A172 (cell line): Measurements from ENCODE around the gene BLOC1S1. TPM values are rescaled to one million over a fixed set of nuclear protein-coding genes. Genes with fewer than 3 reads are reported as not detected.

Experiments
- DNase-seq: peaks from one replicate; pipeline ENCODE4 v3.0.0-alpha.2; 2015; ENCODE audit warnings: low spot score
- total RNA-seq: library from RNA; depleted of rRNA; stranded (reverse); fragments of >200 nt; shearing (Covaris generic); gene quantifications from 2 replicates; pipeline ENCODE4 v1.2.3, GENCODE V29; 2014

Gene BLOC1S1
- total RNA-seq, 1 experiment from 2014 or later = 96.1 TPM

- DNase-seq = no peak
Measured at GRCh38 chr12:55711786-55712553, 3.9 kb upstream of the BLOC1S1 start.

DNA sequence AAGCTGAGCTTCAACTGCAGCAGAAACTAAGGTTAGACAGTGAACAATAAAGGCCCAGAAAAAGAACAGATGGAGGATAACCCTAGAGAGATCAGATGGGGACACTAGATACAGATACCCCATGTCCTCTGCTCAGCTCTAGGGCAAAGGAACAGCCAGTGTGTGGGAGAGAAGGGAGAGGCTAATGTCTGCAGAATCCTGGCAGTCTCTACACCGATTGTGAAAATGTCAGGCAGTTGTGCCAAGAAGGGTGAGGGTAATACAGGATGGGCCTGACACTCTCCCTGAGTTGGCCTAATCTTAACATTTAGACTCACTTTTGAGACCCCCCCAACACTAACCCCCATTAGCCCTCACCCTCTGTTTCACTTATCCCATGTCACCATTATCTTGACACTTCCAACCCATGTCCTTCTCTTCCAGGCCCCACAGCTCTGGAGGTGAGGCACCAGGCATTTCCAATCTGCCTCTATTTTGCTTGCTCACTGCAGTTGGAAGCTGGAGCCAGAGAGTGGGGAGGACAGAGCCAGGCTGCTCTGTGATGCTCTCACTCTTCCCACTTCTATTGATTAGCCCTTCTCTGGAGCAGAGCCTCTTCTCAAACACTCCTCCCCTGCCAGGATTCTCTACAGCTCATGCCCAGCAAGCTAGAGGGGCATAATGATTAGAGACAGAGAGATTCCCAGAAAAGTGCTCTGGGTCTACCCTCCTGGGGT lies 3.0 kb upstream of the BLOC1S1 start:
- no peak for DNase-seq

GRCh38 chr12:55713721-55714120 lies 2.1 kb upstream of the BLOC1S1 start:
- DNase-seq = no peak

GRCh38 chr12:55715169-55715764 lies 579 bp upstream of the BLOC1S1 start:
- no peak for DNase-seq

GRCh38 chr12:55716582-55716957 lies 724 bp downstream of the BLOC1S1 start:
- DNase-seq = no peak

- DNase-seq = peak; percentile 75
Measured at GRCh38 chr12:55717011-55718007, 1.5 kb downstream of the BLOC1S1 start.

DNA sequence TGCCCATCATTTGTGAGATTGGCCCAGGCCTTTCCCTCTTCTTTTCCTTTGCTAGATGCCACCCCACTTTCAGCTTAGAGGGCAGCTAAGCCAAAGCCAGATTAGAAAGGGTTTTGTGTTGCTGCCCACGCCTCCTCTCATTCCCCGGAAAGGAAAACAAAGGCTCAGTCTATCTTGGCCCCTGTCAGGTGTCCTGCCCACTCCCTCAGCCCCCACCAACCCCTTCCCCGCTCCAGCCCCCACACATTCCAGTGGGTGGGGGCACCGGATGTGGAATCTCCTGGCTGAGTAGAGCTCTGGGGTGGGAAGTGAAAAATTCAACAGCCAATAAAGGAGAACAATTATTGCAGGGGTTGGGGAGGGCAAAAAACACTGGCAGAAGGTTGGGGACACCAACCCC lies 2.2 kb downstream of the BLOC1S1 start:
- peak; percentile 64 for DNase-seq

GRCh38 chr12:55718624-55719275 lies 2.9 kb downstream of the BLOC1S1 start:
- DNase-seq = no peak

GRCh38 chr12:55719371-55719770 lies 3.5 kb downstream of the BLOC1S1 start:
- no peak for DNase-seq

GRCh38 chr12:55720071-55720564 lies 4.3 kb downstream of the BLOC1S1 start, which contains the start of gene RDH5:
TSS of gene RDH5 (plus strand) at chr12:55720393. CDS start at chr12:55721185, 792 bp downstream.
- peak; percentile 68 for DNase-seq

DNA sequence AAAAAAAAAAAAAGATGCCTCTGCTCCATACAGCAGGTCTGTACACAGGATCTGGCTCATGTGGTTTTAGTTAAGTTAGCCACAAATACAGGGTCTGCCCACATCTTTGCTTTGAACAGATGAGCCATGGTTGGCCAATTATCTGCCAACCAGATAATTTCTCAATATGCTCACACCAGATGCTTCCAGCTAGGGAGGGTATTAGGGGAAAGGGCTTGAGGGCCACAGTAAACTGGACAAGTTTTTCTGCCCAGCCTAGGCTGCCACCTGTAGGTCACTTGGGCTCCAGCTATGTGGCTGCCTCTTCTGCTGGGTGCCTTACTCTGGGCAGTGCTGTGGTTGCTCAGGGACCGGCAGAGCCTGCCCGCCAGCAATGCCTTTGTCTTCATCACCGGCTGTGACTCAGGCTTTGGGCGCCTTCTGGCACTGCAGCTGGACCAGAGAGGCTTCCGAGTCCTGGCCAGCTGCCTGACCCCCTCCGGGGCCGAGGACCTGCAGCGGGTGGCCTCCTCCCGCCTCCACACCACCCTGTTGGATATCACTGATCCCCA lies 5.1 kb downstream of the BLOC1S1 start:
- DNase-seq = peak; percentile 97

GRCh38 chr12:55721601-55722213 lies 5.9 kb downstream of the BLOC1S1 start:
- no peak for DNase-seq

DNA sequence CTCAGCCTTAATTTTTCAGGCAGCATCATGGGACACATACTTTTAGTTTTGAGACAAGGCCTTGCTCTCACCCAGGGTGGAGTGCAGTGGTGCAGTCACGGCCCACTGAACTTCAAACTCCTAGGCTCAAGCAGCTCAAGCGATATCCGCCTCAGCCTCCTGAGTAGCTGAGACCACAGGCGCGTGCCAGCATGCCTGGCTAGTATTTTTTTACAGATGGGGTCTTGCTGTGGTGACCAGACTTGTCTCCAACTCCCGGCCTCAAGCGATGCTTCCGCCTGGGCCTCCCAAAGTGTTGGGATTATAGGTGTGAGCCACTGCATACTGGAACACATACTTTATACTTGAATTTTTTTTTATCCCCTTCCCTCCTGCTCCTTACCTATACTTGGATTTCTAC lies 7.1 kb downstream of the BLOC1S1 start:
- DNase-seq = no peak

DNA sequence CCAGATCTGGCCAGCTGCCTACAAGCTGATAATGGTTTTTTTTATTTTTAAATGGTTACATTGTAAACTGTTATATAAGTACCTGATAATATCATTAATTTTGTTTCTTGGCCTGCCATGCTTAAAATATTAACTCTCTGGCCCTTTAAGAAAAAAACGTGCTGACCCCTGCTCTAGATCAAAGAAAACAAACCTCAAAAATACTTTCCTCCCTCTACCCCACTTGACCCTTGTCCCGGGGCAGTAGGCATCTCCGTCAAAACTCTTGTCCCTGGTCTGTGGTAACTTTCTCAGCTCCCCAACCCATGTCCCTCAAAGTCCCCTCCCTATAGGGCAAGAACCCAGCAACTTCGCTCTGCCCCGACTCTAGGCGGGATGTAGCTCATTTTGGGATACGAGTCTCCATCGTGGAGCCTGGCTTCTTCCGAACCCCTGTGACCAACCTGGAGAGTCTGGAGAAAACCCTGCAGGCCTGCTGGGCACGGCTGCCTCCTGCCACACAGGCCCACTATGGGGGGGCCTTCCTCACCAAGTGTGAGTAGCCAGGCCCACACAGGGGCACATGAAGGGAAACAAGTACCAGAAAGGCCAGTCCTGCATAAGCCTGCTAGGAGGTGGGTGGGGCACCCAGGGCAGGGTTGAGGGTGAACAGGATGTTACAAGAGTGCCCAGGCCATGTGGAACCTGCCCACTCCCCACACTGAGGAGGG lies 7.8 kb downstream of the BLOC1S1 start:
- DNase-seq = no peak

DNA sequence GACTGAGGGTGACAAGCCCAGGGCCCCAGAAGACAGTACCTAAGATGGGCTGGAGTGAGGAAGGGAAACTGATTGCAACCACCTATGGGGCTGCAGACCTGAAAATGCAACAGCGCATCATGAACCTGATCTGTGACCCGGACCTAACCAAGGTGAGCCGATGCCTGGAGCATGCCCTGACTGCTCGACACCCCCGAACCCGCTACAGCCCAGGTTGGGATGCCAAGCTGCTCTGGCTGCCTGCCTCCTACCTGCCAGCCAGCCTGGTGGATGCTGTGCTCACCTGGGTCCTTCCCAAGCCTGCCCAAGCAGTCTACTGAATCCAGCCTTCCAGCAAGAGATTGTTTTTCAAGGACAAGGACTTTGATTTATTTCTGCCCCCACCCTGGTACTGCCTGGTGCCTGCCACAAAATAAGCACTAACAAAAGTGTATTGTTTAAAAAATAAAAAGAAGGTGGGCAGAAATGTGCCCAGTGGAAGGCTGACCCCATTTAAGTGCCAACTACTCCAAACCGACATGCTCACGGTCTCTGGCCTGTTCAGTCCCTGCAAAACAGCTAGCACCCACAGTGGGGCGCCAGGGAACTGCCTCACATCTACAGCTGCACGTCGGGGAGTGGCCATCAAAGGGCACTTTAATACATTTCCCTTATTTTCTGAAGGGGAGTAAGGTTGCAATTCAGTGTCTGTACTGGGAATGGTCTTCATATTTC lies 8.5 kb downstream of the BLOC1S1 start:
- no peak for DNase-seq

DNA sequence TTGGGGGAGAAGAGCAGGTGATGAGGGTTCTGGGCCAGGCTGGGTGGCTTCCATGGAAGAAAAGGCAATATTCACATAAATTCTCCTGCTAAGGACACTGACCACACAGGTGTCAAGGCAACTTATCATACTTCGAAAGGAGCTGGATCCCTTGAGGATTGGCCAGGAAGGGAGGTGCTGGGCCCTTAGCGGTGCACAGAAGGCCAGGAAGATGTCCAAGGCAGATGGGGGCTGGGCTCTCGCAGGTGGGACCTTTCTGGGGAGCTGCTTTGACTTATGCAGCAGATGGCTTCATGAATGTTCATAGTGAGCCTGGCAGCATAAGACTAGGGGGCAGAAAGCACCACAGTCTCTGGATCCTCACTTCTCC lies 9.1 kb downstream of the BLOC1S1 start:
- no peak for DNase-seq

- DNase-seq = no peak
Measured at GRCh38 chr12:55725556-55725955, 9.7 kb downstream of the BLOC1S1 start.

- no peak for DNase-seq
Measured at GRCh38 chr12:55726971-55727370, 11.1 kb downstream of the BLOC1S1 start.
